ENCODE results near the gene IGDCC3.
"Not testable (repeated sequence)": the region's sequence is repeated elsewhere in the genome, so short reads cannot be mapped to it uniquely, and the experiment has no call there.

The IGDCC3 gene

GRCh38 chr15:65355988-65356353 lies 21.8 kb downstream of the IGDCC3 start:
- no peak overlapping the region for H3K9ac ChIP-seq
- H2AFZ ChIP-seq (ENCODE audit: low read depth): no peak overlapping the region
- no peaks in the 10 kb centered on the region for H3K79me2 ChIP-seq (ENCODE audit: insufficient read depth, low read depth)
- H4K20me1 ChIP-seq (ENCODE audit: insufficient read depth): no peaks in the 10 kb centered on the region
- no peaks in the 10 kb centered on the region for H3K27me3 ChIP-seq (ENCODE audit: insufficient read depth, low read depth)
- TF ChIP-seq CTCF (conservative IDR thresholded peaks at IDR 0.05; ENCODE audit: low read depth, low read length): no peak
- no peaks in the 10 kb centered on the region for H3K4me1 ChIP-seq (ENCODE audit: low read depth, poor library complexity, severe bottlenecking)
- no peak overlapping the region for H3K4me3 ChIP-seq (IDR thresholded peaks at IDR 0.05; ENCODE audit: insufficient read depth, low read depth, low read length)
- H3K36me3 ChIP-seq (ENCODE audit: insufficient read depth): no peaks in the 10 kb centered on the region
- H3K27ac ChIP-seq: no peak overlapping the region
- H3K4me2 ChIP-seq: no peak overlapping the region

GRCh38 chr15:65355173-65355987 lies 22.4 kb downstream of the IGDCC3 start:
- H3K27ac ChIP-seq: no peak overlapping the region
- no peaks in the 10 kb centered on the region for H3K4me1 ChIP-seq (ENCODE audit: low read depth, poor library complexity, severe bottlenecking)
- no peak overlapping the region for H3K4me3 ChIP-seq (IDR thresholded peaks at IDR 0.05; ENCODE audit: insufficient read depth, low read depth, low read length)
- no peak overlapping the region for H3K9ac ChIP-seq
- H3K4me2 ChIP-seq: no peak overlapping the region
- H4K20me1 ChIP-seq (ENCODE audit: insufficient read depth): no peaks in the 10 kb centered on the region
- H3K79me2 ChIP-seq (ENCODE audit: insufficient read depth, low read depth): no peaks in the 10 kb centered on the region
- no peak overlapping the region for H2AFZ ChIP-seq (ENCODE audit: low read depth)
- no peaks in the 10 kb centered on the region for H3K27me3 ChIP-seq (ENCODE audit: insufficient read depth, low read depth)
- no peaks in the 10 kb centered on the region for H3K36me3 ChIP-seq (ENCODE audit: insufficient read depth)
- TF ChIP-seq CTCF (conservative IDR thresholded peaks at IDR 0.05; ENCODE audit: low read depth, low read length): no peak

- TF ChIP-seq CTCF (conservative IDR thresholded peaks at IDR 0.05; ENCODE audit: low read depth, low read length): no peak
- Histone ChIP-seq H4K20me1 (ENCODE audit: insufficient read depth) (no peaks in the 10 kb centered on the region), H2AFZ (ENCODE audit: low read depth) (no peak overlapping the region), H3K4me3 (IDR thresholded peaks at IDR 0.05; ENCODE audit: insufficient read depth, low read depth, low read length) (no peak overlapping the region), H3K79me2 (ENCODE audit: insufficient read depth, low read depth) (no peaks in the 10 kb centered on the region), H3K9ac (no peak overlapping the region), H3K4me1 (ENCODE audit: low read depth, poor library complexity, severe bottlenecking) (no peaks in the 10 kb centered on the region), H3K4me2 (no peak overlapping the region), H3K36me3 (ENCODE audit: insufficient read depth) (no peaks in the 10 kb centered on the region), H3K27me3 (ENCODE audit: insufficient read depth, low read depth) (no peaks in the 10 kb centered on the region), H3K27ac (no peak overlapping the region)
Observed at GRCh38 chr15:65354835-65355172, 23.0 kb downstream of the IGDCC3 start.

- not testable (repeated sequence) for H3K4me3 ChIP-seq (IDR thresholded peaks at IDR 0.05; ENCODE audit: insufficient read depth, low read depth, low read length); H3K4me1 ChIP-seq (ENCODE audit: low read depth, poor library complexity, severe bottlenecking); H3K9ac ChIP-seq; H4K20me1 ChIP-seq (ENCODE audit: insufficient read depth); H3K4me2 ChIP-seq; H3K79me2 ChIP-seq (ENCODE audit: insufficient read depth, low read depth); H3K36me3 ChIP-seq (ENCODE audit: insufficient read depth); H3K27ac ChIP-seq; H3K27me3 ChIP-seq (ENCODE audit: insufficient read depth, low read depth); H2AFZ ChIP-seq (ENCODE audit: low read depth)
Observed at GRCh38 chr15:65351972-65352371, 25.8 kb downstream of the IGDCC3 start.

GRCh38 chr15:65349338-65349737 lies 28.5 kb downstream of the IGDCC3 start:
- Histone ChIP-seq H3K36me3 (ENCODE audit: insufficient read depth) (no peaks in the 10 kb centered on the region), H3K4me2 (no peak overlapping the region), H3K79me2 (ENCODE audit: insufficient read depth, low read depth) (no peaks in the 10 kb centered on the region), H3K27ac (no peak overlapping the region), H3K27me3 (ENCODE audit: insufficient read depth, low read depth) (no peaks in the 10 kb centered on the region), H3K4me3 (IDR thresholded peaks at IDR 0.05; ENCODE audit: insufficient read depth, low read depth, low read length) (no peak overlapping the region), H4K20me1 (ENCODE audit: insufficient read depth) (no peaks in the 10 kb centered on the region), H2AFZ (ENCODE audit: low read depth) (no peak overlapping the region; the same call in 1 of the 2 replicates), H3K9ac (no peak overlapping the region), H3K4me1 (ENCODE audit: low read depth, poor library complexity, severe bottlenecking) (no peaks in the 10 kb centered on the region)
- TF ChIP-seq CTCF (conservative IDR thresholded peaks at IDR 0.05; ENCODE audit: low read depth, low read length): no peak

- not testable (repeated sequence) for H3K27me3 ChIP-seq (ENCODE audit: insufficient read depth, low read depth); H3K79me2 ChIP-seq (ENCODE audit: insufficient read depth, low read depth); H3K4me1 ChIP-seq (ENCODE audit: low read depth, poor library complexity, severe bottlenecking); H3K4me3 ChIP-seq (IDR thresholded peaks at IDR 0.05; ENCODE audit: insufficient read depth, low read depth, low read length); H3K9ac ChIP-seq; H3K36me3 ChIP-seq (ENCODE audit: insufficient read depth); H3K27ac ChIP-seq; H2AFZ ChIP-seq (ENCODE audit: low read depth); H3K4me2 ChIP-seq; H4K20me1 ChIP-seq (ENCODE audit: insufficient read depth)
Observed at GRCh38 chr15:65347756-65348155, 30.0 kb downstream of the IGDCC3 start.
